Activated CD8-positive, alpha-beta T cell treated with anti-CD3 and anti-CD28 coated beads, Interleukin-2, amount 10 ng/mL, durations not matched to agents 7 days and 5 days (primary cell): ENCODE results near the gene MED15. TPM values are rescaled to one million over a fixed set of nuclear protein-coding genes. Genes with fewer than 3 reads are reported as not detected.
A peak's percentile ranks its signal among the peaks of the same experiment; 100 is the strongest.
"Not testable (repeated sequence)": the region's sequence is repeated elsewhere in the genome, so short reads cannot be mapped to it uniquely, and the experiment has no call there.

Experiments used
- ATAC-seq: fragments of 150-1000 bp; cut with Tn5 transposase; one replicate; pipeline ENCODE4 v1.10.0; 2021; ENCODE audit warnings: moderate library complexity
- CTCF ChIA-PET: fragments of 350-600 bp; sonication (Branson Sonifier 250); formaldehyde crosslinking; loops from one replicate; lab custom pipeline; 2021; ENCODE audit warnings: antibody characterized with exemption; lab: Charles Lee
- POLR2A ChIA-PET: fragments of 350-600 bp; sonication (Branson Sonifier 250); formaldehyde crosslinking; loops from one replicate; lab custom pipeline; 2021; ENCODE audit warnings: antibody characterized with exemption; lab: Charles Lee
- DNase-seq: peaks from one replicate; pipeline ENCODE4 v3.0.0-alpha.2; 2020
- H3K27ac Mint-ChIP-seq: one replicate; pipeline ENCODE4 v1.8.0; 2021; ENCODE audit warnings: mild to moderate bottlenecking, mixed read lengths
- H3K27me3 Mint-ChIP-seq: one replicate; pipeline ENCODE4 v1.8.0; 2021; ENCODE audit warnings: low read depth, mixed read lengths
- H3K36me3 Mint-ChIP-seq: one replicate; pipeline ENCODE4 v1.8.0; 2021; ENCODE audit warnings: low read depth, mixed read lengths
- H3K4me1 Mint-ChIP-seq: one replicate; pipeline ENCODE4 v1.8.0; 2021; ENCODE audit warnings: low read depth, mixed read lengths
- H3K4me3 Mint-ChIP-seq: one replicate; pipeline ENCODE4 v1.8.0; 2021; ENCODE audit warnings: mild to moderate bottlenecking, mixed read lengths
- H3K9me3 Mint-ChIP-seq: one replicate; pipeline ENCODE4 v1.8.0; 2022; ENCODE audit warnings: mixed read lengths; ENCODE audit not compliant: insufficient read depth
- total RNA-seq, 2 experiments: library from RNA; stranded (reverse); gene quantifications; one replicate each; pipeline ENCODE4 v1.2.3, GENCODE V29; 2021

The MED15 gene
- total RNA-seq, 2 experiments from 2014 or later = 155 to 161 TPM

DNA sequence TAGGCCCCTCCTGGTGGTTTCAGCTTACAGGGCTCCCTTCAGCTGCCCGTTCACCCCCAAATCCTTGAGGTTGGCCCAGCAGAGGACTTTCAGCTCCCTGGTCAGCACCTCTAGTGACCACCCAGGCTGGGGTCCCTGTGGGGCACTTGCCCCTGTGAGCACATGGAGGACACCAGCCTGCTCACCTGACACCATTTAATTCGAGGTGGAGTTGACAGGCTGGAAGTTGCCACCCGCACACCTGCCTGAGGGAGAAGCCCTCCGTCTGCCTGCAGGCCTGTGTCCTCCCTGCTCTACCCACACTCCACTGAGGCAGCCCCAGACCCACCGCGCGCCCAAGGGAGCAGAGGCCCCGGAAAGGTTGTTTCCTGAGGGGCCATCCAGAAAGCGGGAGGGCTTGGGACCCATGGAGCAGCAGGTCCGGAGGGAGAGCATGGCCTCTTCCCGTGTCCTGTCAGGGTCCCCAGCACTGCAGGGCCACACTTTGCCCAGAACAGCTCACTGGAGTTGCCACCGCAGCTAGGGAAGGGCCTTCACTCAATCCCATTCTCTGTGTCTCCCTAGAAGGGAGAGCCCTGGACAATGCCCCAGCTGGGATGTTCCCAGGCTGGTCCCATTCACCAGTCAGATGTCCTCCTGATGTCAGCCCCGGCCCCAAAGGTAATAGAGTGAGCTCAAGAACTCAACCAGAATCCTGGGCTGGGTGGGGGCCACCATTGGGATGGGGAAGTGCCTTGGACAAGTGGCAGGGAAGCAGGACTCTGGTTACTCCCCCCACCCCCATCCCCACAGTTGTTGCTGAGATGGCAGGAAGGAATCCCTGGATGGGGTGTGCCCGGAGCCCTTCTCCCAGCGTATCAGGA lies 82.4 kb downstream of the MED15 start:
- POLR2A ChIA-PET = no interaction called here

GRCh38 chr22:20590477-20591294 lies 83.3 kb downstream of the MED15 start:
- no peak overlapping the region for H3K27ac Mint-ChIP-seq
- no peaks in the 10 kb centered on the region for H3K27me3 Mint-ChIP-seq
- no peak for DNase-seq
- H3K36me3 Mint-ChIP-seq = peaks cover 11% of the 10 kb centered on the region
- peaks cover 3% of the 10 kb centered on the region for H3K4me1 Mint-ChIP-seq
- H3K9me3 Mint-ChIP-seq = no peaks in the 10 kb centered on the region
- ChIA-PET POLR2A (no interaction called here), CTCF (interaction anchor here (1.1 kb wide), 1 partner anchor 16 kb away, joined by 6 read pairs; no protein-coding TSS in a partner anchor)
- no peak overlapping the region for H3K4me3 Mint-ChIP-seq
- ATAC-seq = no peak

More for the DNA sequence above, 82.4 kb downstream of the MED15 start:
- Mint-ChIP-seq H3K9me3 (no peaks in the 10 kb centered on the region), H3K4me1 (peaks cover 3% of the 10 kb centered on the region), H3K27me3 (no peaks in the 10 kb centered on the region), H3K4me3 (no peak overlapping the region), H3K27ac (no peak overlapping the region), H3K36me3 (peaks cover 14% of the 10 kb centered on the region)
- CTCF ChIA-PET = interaction anchor here (1.1 kb wide), 1 partner anchor 17 kb away, joined by 6 read pairs; no protein-coding TSS in a partner anchor
- ATAC-seq (no peak), DNase-seq (no peak)

GRCh38 chr22:20591295-20591645 lies 83.9 kb downstream of the MED15 start:
- no peak overlapping the region for H3K4me3 Mint-ChIP-seq
- DNase-seq (no peak), ATAC-seq (no peak)
- POLR2A ChIA-PET = no interaction called here
- peaks cover 8% of the 10 kb centered on the region for H3K36me3 Mint-ChIP-seq
- H3K4me1 Mint-ChIP-seq = peaks cover 3% of the 10 kb centered on the region
- CTCF ChIA-PET = interaction anchor here (1.1 kb wide), 1 partner anchor 15 kb away, joined by 6 read pairs; no protein-coding TSS in a partner anchor
- no peak overlapping the region for H3K27ac Mint-ChIP-seq
- no peaks in the 10 kb centered on the region for H3K9me3 Mint-ChIP-seq
- no peaks in the 10 kb centered on the region for H3K27me3 Mint-ChIP-seq

DNA sequence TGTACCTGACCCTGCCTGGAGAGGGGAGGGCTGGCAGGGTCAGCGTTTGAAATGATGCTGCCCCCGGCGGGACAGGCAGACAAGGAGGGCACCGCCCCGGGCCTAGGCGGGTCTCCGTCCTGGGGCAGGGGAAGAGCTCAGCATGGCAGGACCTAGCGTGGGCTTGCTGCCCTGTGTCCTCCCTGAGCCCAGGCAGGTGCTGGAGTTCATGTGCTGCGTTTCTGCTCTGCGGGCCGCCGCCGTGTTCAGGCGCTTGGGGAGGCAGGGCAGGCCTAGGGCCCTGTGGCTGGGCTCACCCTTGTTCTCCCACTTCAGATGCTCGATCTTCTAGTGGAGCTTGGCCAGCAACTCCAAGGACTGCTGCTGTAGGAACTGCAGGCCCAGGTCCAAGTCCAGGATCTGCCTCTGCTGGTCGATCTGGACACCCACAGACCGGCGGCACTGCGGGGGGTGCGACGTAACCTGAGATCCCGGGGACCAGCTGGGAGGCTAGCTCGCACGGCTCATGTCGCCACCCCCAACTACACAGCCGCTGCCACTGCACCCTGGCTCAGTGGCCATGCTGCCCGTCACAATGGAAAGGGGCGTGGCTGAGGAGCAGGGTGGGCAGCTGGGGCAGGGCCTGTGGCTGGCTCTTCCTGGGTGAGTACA lies 84.4 kb downstream of the MED15 start:
- CTCF ChIA-PET = interaction anchor here (1.4 kb wide), 1 partner anchor 14 kb away, joined by 4 read pairs; no protein-coding TSS in a partner anchor
- Mint-ChIP-seq H3K36me3 (peaks cover 4% of the 10 kb centered on the region), H3K27me3 (no peaks in the 10 kb centered on the region), H3K9me3 (no peaks in the 10 kb centered on the region), H3K27ac (no peak overlapping the region), H3K4me3 (no peak overlapping the region), H3K4me1 (peaks cover 3% of the 10 kb centered on the region)
- DNase-seq = no peak
- POLR2A ChIA-PET = no interaction called here
- no peak for ATAC-seq

DNA sequence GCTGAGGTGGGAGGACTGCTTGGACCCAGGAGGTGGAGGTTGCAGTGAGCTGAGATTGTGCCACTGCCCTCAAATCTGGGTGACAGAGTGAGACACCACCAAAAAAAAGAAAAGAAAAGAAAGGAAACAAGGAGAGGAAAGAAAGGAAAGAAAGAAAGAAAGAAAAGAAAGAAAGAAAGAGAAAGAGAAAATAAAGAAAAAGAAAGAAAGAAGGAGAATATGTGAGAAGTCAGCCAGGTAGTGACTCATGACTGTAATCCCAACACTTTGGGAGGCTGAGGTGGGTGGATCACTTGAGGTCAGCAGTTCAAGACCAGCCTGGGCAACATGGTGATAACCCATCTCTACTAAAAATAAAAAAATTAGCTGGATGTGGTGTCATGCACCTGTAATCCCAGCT lies 86.6 kb downstream of the MED15 start:
- H3K27me3 Mint-ChIP-seq, ATAC-seq, H3K36me3 Mint-ChIP-seq, H3K9me3 Mint-ChIP-seq, H3K27ac Mint-ChIP-seq, DNase-seq, H3K4me1 Mint-ChIP-seq, H3K4me3 Mint-ChIP-seq: not testable (repeated sequence)
- ChIA-PET POLR2A (interaction anchor here (1.0 kb wide), 1 partner anchor 10 kb away, joined by 3 read pairs; no protein-coding TSS in a partner anchor), CTCF (interaction anchor here (1.5 to 1.7 kb wide), 2 partner anchors 25 to 30 kb away, joined by 3 to 4 read pairs; no protein-coding TSS in a partner anchor)

GRCh38 chr22:20594486-20594885 lies 87.1 kb downstream of the MED15 start:
- not testable (repeated sequence) for ATAC-seq, H3K9me3 Mint-ChIP-seq, H3K4me3 Mint-ChIP-seq, DNase-seq, H3K27ac Mint-ChIP-seq, H3K36me3 Mint-ChIP-seq, H3K4me1 Mint-ChIP-seq, H3K27me3 Mint-ChIP-seq
- POLR2A ChIA-PET = interaction anchor here (1.0 kb wide), 1 partner anchor 10 kb away, joined by 3 read pairs; no protein-coding TSS in a partner anchor
- CTCF ChIA-PET = interaction anchor here (1.5 to 1.7 kb wide), 2 partner anchors 25 to 30 kb away, joined by 3 to 4 read pairs; no protein-coding TSS in a partner anchor

DNA sequence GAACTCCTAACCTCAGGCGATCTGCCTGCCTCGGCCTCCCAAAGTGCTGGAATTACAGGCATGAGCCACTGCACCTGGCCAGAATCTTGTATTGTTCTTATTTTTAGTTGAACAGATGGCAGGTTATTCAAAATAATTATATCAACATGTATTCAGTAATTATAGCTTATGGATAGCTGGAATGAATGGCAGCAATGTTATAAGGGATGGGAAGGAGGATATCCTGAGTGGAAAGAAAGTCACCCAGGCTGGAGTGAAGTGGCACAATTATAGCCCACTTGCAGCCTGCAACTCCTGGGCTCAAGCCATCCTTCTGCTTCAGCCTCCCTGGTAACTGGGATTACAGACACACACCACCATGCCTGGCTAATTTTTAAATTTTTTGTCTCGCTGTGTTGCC lies 88.1 kb downstream of the MED15 start:
- Mint-ChIP-seq H3K4me3 (no peak overlapping the region), H3K27ac (no peak overlapping the region), H3K9me3 (no peaks in the 10 kb centered on the region), H3K4me1 (peaks cover 3% of the 10 kb centered on the region), H3K36me3 (no peaks in the 10 kb centered on the region), H3K27me3 (no peaks in the 10 kb centered on the region)
- ChIA-PET POLR2A (no interaction called here), CTCF (interaction anchor here (1.5 to 1.7 kb wide), 2 partner anchors 26 to 31 kb away, joined by 3 to 4 read pairs; no protein-coding TSS in a partner anchor)
- ATAC-seq = no peak
- no peak for DNase-seq

DNA sequence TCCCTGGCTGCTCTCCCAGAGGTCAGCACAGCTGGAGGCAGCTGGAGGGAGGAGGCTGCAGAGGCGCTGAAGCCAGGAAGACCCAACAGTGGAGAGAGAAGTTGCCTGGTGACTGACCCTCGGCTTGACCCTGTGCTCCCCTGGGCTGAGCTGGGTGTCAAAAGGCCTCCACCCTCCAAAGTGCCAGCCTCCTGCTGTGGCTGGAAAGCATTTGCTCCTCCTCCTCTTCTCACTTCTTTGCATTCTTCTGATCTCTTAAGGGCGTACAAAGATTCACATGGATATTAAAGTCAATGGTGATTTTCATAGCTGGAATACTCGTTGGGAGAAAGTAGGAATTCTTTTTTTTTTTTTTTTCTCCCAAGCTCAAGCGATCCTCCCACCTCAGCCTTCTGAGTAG lies 91.7 kb downstream of the MED15 start:
- no peaks in the 10 kb centered on the region for H3K4me1 Mint-ChIP-seq
- no peak overlapping the region for H3K27ac Mint-ChIP-seq
- no peaks in the 10 kb centered on the region for H3K36me3 Mint-ChIP-seq
- H3K9me3 Mint-ChIP-seq = no peaks in the 10 kb centered on the region
- DNase-seq = no peak
- no peak overlapping the region for H3K4me3 Mint-ChIP-seq
- CTCF ChIA-PET = no interaction called here
- POLR2A ChIA-PET = no interaction called here
- H3K27me3 Mint-ChIP-seq = peaks cover 3% of the 10 kb centered on the region
- no peak for ATAC-seq

DNA sequence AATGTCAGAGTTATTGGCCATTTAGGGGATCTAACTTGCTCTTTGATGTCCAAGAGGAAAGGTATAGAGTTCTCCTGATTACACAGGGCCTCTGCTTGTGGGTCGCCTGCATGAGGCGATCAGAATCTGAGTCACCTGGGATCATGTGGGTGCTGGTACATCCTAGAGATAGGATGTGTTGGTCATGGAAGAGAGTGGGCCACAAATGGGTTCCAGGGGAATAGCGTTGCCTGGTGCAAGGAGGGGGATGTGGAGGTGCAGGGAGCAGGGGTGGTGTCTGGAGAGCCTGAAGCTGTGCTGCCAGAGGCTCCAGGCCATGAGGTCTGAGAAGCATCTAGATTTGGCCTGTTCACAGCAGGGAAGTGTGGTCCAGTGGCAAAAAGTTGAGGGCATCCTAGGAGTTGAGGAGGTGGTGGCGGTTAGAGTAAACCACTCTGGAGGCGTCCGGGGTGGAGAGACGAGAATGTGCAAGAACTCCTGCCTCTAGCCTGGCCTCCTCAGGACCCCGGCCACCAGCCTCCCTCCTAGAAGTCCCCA lies 92.8 kb downstream of the MED15 start:
- H3K9me3 Mint-ChIP-seq = no peaks in the 10 kb centered on the region
- peak overlapping the region; percentile 68 for H3K27ac Mint-ChIP-seq
- ChIA-PET CTCF (no interaction called here), POLR2A (no interaction called here)
- ATAC-seq = no peak
- no peaks in the 10 kb centered on the region for H3K4me1 Mint-ChIP-seq
- no peak for DNase-seq
- H3K27me3 Mint-ChIP-seq = peaks cover 3% of the 10 kb centered on the region
- no peak overlapping the region for H3K4me3 Mint-ChIP-seq
- no peaks in the 10 kb centered on the region for H3K36me3 Mint-ChIP-seq

DNA sequence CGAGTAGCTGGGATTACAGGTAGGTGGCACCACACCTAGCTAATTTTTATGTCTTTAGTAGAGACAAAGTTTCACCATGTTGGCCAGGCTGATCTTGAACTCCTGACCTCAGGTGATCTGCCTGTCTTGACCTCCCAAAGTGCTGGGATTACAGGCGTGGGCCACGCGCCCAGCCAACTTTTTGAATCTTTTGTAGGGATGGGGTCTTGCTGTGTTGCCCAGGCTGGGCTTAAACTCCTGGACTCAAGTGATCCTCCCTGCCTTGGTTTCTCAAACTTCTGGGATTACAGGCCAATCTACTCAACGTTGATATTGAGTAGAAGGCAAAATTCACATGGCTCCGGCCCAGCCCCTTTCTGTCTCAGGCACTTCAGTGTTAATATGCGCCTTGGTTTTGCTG lies 93.9 kb downstream of the MED15 start:
- POLR2A ChIA-PET = no interaction called here

GRCh38 chr22:20602609-20603164 lies 95.3 kb downstream of the MED15 start:
- no peak for ATAC-seq
- POLR2A ChIA-PET = no interaction called here
- H3K4me1 Mint-ChIP-seq = peaks cover 5% of the 10 kb centered on the region
- no peak overlapping the region for H3K4me3 Mint-ChIP-seq
- no peaks in the 10 kb centered on the region for H3K9me3 Mint-ChIP-seq
- DNase-seq = no peak
- CTCF ChIA-PET = interaction anchor here (1.4 kb wide), 2 partner anchors 21 to 32 kb away, joined by 3 to 4 read pairs; no protein-coding TSS in a partner anchor
- H3K27me3 Mint-ChIP-seq = peaks cover 3% of the 10 kb centered on the region
- H3K36me3 Mint-ChIP-seq = no peaks in the 10 kb centered on the region
- no peak overlapping the region for H3K27ac Mint-ChIP-seq

More for the DNA sequence above, 93.9 kb downstream of the MED15 start:
- no peak overlapping the region for H3K4me3 Mint-ChIP-seq
- H3K27ac Mint-ChIP-seq = no peak overlapping the region
- peaks cover 3% of the 10 kb centered on the region for H3K27me3 Mint-ChIP-seq
- no peaks in the 10 kb centered on the region for H3K9me3 Mint-ChIP-seq
- DNase-seq (no peak), ATAC-seq (no peak)
- H3K4me1 Mint-ChIP-seq = peaks cover 2% of the 10 kb centered on the region
- no peaks in the 10 kb centered on the region for H3K36me3 Mint-ChIP-seq
- CTCF ChIA-PET = no interaction called here
